Hindlimb muscle (tissue), 1 donor: ENCODE data around the gene BOD1L2. TPM values are rescaled to one million over a fixed set of nuclear protein-coding genes. Genes with fewer than 3 reads are reported as not detected.

Source experiments
- DNase-seq: peaks from one replicate; pipeline ENCODE4 v3.0.0-alpha.2; 2013
- polyA plus RNA-seq: library from polyadenylated mRNA; unstranded; fragments of 120-200 nt; gene quantifications from one replicate; pipeline ENCODE4 v1.2.1, GENCODE V29; 2013; ENCODE audit not compliant: insufficient read length

Gene BOD1L2
- polyA plus RNA-seq, 1 donor: not detected

- peak; percentile 6 for DNase-seq
Measured at GRCh38 chr18:57150828-57151227, 3.9 kb downstream of the BOD1L2 start.

- no peak for DNase-seq
Measured at GRCh38 chr18:57154191-57154830, 7.4 kb downstream of the BOD1L2 start.

GRCh38 chr18:57164401-57164800, 17.5 kb downstream of the BOD1L2 start:
- DNase-seq: no peak

GRCh38 chr18:57167617-57168308, 20.9 kb downstream of the BOD1L2 start:
- DNase-seq: no peak

- no peak for DNase-seq
Measured at GRCh38 chr18:57171026-57171425, 24.1 kb downstream of the BOD1L2 start.

GRCh38 chr18:57175532-57175931, 28.6 kb downstream of the BOD1L2 start:
- no peak for DNase-seq

- DNase-seq: no peak
Measured at GRCh38 chr18:57185434-57185833, 38.5 kb downstream of the BOD1L2 start.

- DNase-seq: no peak
Measured at GRCh38 chr18:57188851-57189557, 42.1 kb downstream of the BOD1L2 start.

- DNase-seq: no peak
Measured at GRCh38 chr18:57190026-57190425, 43.1 kb downstream of the BOD1L2 start.

- DNase-seq: no peak
Measured at GRCh38 chr18:57194070-57194469, 47.2 kb downstream of the BOD1L2 start.

- no peak for DNase-seq
Measured at GRCh38 chr18:57194622-57195021, 47.7 kb downstream of the BOD1L2 start.

- DNase-seq: no peak
Measured at GRCh38 chr18:57195341-57195740, 48.5 kb downstream of the BOD1L2 start.

- no peak for DNase-seq
Measured at GRCh38 chr18:57197261-57197660, 50.4 kb downstream of the BOD1L2 start.

GRCh38 chr18:57198073-57198472, 51.2 kb downstream of the BOD1L2 start:
- DNase-seq: no peak

Other genes starting within 250 kb of the BOD1L2 start
- gene ST8SIA3, start 205.5 kb downstream of the BOD1L2 start, polyA plus RNA-seq: 0.06 TPM